UCSD-AML1 (cell line): ENCODE measurements around the gene MAP1B.

Source experiments
- DNase-seq: peaks from one replicate; lab custom pipeline; 2025; ENCODE audit not compliant: unreplicated experiment; lab: John Stamatoyannopoulos, UW

MAP1B gene

DNA sequence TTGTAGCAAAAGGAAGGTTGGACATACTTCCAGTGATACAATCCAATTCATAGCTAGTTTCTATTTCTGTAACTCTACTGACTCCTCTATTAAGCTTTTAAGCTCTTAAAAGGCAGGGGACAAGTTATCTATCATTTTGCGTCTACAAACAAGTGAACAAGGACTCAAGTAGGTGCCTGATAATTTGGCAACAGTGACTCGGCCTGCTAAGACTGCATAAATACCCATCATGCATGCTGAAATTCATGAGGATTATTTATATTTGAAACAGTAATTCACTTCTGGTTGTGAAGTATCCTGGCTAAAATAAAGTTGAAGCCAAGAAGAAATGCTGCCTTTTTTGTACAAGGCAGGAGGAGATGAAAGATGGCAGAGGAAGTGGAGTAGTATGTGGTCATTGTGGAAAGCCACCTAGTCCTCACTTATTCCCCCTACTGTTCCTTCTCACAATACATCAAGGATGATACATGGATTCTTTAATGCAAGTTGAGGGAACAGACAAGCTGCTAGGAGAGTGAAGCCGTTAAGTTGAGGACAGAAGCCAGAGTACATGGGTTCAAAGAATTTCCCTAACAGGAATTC lies 138.8 kb downstream of the MAP1B start:
- DNase-seq, result no peak

DNA sequence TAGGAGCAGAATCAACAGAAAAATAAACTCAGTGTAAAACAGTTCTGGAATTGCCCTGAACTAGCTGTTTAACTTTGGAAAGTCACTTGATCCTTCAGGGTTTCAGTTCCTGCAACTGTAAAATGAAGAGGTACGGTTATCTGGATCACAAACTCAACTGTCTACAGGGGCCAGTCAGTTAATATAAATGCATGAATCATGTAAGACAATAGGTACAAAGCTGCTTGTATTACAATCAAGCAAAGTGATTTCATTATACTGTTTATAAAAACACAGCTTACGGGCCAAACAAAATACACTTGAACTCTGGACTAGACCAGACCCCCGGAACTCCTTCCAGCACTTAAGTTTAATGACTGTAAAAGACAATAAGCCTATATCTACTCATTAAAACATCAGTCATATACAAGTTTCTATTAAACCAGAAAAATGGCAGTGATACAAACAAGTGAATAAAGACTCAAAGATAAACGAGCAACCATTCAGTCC lies 139.7 kb downstream of the MAP1B start:
- DNase-seq, result no peak

DNA sequence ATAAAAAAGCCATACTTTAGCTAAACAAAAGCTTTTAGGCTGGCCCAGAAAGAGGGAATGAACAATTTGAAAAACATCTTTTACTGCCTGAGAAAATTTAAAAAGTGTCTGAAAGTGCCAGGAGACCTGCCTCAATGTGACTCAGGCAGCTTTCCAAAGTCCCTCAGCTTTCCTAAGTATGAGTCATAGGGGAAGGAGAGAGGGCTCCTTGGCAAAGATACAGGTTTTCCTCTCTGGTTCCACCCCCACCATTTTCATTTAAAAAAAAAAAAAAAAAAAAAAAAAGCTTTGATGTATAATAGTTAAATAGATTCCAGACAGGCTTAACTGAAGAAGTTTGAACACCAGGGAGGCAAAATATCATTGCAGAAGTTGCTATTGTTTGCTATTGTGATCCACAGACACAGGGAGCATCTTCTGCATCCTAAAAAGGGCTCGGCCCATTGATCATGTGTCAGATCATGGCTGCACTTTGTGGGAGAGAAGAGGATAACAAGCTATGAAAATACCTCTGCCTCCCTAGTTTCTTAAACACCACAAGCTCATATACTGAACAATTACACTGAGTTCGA lies 141.2 kb downstream of the MAP1B start:
- DNase-seq, result no peak

DNA sequence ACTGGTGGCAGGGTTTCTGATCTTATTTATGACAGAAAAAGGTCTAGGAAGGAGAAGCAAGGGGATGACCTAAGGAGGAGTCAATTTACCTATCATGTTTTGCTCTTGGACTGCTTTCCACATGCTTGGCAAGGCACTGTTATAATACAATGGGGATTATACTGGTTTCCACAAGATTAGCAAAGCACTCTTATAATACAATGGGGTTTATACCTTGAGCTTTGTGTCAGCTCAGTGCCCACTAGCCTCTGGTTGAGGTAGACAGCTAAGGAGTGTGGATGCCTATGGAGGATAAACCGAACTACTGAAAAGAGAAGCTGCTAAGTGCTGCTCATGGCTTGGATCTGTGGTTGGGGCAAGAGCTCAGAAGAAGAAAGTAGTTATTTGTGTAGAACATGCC lies 144.1 kb downstream of the MAP1B start:
- no peak for DNase-seq

- DNase-seq, result no peak
These were observed 144.7 kb downstream of the MAP1B start for GRCh38 chr5:72252008-72252407.

GRCh38 chr5:72252574-72253155 lies 145.4 kb downstream of the MAP1B start:
- DNase-seq, result no peak

- DNase-seq, result no peak
These were observed 148.0 kb downstream of the MAP1B start for GRCh38 chr5:72255237-72255636.

- DNase-seq, result no peak
These were observed 148.4 kb downstream of the MAP1B start for GRCh38 chr5:72255670-72256069.

- no peak for DNase-seq
These were observed 149.3 kb downstream of the MAP1B start for GRCh38 chr5:72256536-72256935.
